K562 (cell line): ENCODE measurements around the gene SLC6A16. TPM values are rescaled to one million over a fixed set of nuclear protein-coding genes. Genes with fewer than 3 reads are reported as not detected.

Experiments
- EGR1 ChIP-seq: fragments of 450-650 bp; conservative IDR thresholded peaks from 2 replicates; pipeline ENCODE4 v1.6.1; 2017; ENCODE audit warnings: mild to moderate bottlenecking
- FOXA3 ChIP-seq, 2 experiments: fragments of 450-650 bp in 1 of 2; sonication (generic) in 1 of 2; formaldehyde crosslinking; IDR thresholded peaks in 1 of 2; conservative IDR thresholded peaks in 1 of 2; 2 replicates each; pipeline versions ENCODE4 v1.4.0 to v1.8.0; 2020 to 2022; ENCODE audit warnings: mild to moderate bottlenecking in 2 of 2, missing genetic modification reagents in 1 of 2
- HMG20A ChIP-seq: fragments of 450-650 bp; formaldehyde crosslinking; conservative IDR thresholded peaks from 2 replicates; pipeline ENCODE4 v1.4.0; 2020; ENCODE audit warnings: mild to moderate bottlenecking, mixed read lengths
- HSF4 ChIP-seq: fragments of 250-450 bp; sonication (Bioruptor Pico); IDR thresholded peaks from 2 replicates; pipeline ENCODE4 v2.1.2; 2022; ENCODE audit warnings: mild to moderate bottlenecking, moderate library complexity, borderline replicate concordance
- MAZ ChIP-seq, 2 experiments: fragments of 450-650 bp in 1 of 2; sonication (generic) in 1 of 2; formaldehyde crosslinking; IDR thresholded peaks in 1 of 2; conservative IDR thresholded peaks in 1 of 2; 2 replicates each; pipeline versions ENCODE4 v1.4.0 to v1.5.0; 2020; ENCODE audit warnings: mild to moderate bottlenecking in 1 of 2, missing genetic modification reagents in 1 of 2
- SETDB1 ChIP-seq: IDR thresholded peaks from one replicate; pipeline ENCODE4 v1.6.1; 2012; ENCODE audit warnings: low read length, control low read depth, inconsistent platforms
- SRSF1 ChIP-seq: fragments of 200-400 bp; formaldehyde crosslinking; IDR thresholded peaks from 2 replicates; pipeline ENCODE4 v1.6.1; 2017; ENCODE audit warnings: mild to moderate bottlenecking, low read depth, low read length, moderate library complexity
- TBP ChIP-seq: optimal IDR thresholded peaks from 2 replicates; pipeline ENCODE3; 2011; ENCODE audit warnings: low read depth, low read length, improper control_type of control experiment
- THAP7 ChIP-seq: fragments of 250-450 bp; sonication (Bioruptor Pico); IDR thresholded peaks from 2 replicates; pipeline ENCODE4 v1.5.0; 2021
- THRA ChIP-seq: fragments of 450-650 bp; IDR thresholded peaks from 2 replicates; pipeline ENCODE4 v1.6.1; 2017; ENCODE audit warnings: mild to moderate bottlenecking, moderate library complexity
- ZBTB33 ChIP-seq: sonication (generic); formaldehyde crosslinking; IDR thresholded peaks from 2 replicates; pipeline ENCODE4 v1.8.1; 2023; ENCODE audit warnings: mild to moderate bottlenecking, missing genetic modification reagents
- ZNF785 ChIP-seq: fragments of 250-450 bp; sonication (Bioruptor Pico); IDR thresholded peaks from 2 replicates; pipeline ENCODE4 v1.4.0; 2020; ENCODE audit warnings: mild to moderate bottlenecking
- polyA plus RNA-seq, 8 experiments: library from polyadenylated mRNA; depleted of rRNA in 4 of 8; stranded (reverse) in 5 of 8; unstranded in 3 of 8; fragments of >200 nt; fragmentation: Nextera tagmentation in 2 of 8; fragmentation: Illumina TruSeq in 1 of 8; extraction: Ambion mirVana in 2 of 8; extraction: Trizol in 1 of 8; gene quantifications; 2 replicates each; pipeline versions ENCODE4 v1.2.1 to v1.2.3, GENCODE V29; 2011 to 2014; ENCODE audit warnings: inconsistent platforms in 1 of 8, missing spikeins in 1 of 8
- total RNA-seq, 7 experiments: library from RNA; depleted of rRNA in 6 of 7; stranded (reverse); fragments of >200 nt in 6 of 7; fragmentation: Illumina TruSeq in 2 of 7; extraction: Trizol in 2 of 7; gene quantifications; 2 replicates each; pipeline versions ENCODE4 v1.2.1 to v1.2.3, GENCODE V29; 2011 to 2021; ENCODE audit warnings: low replicate concordance in 1 of 7
- TF ChIP-seq, protein P1 (sequence below), 2 experiments: fragments of 450-650 bp; formaldehyde crosslinking in 1 of 2; IDR thresholded peaks; 2 replicates each; pipeline versions ENCODE4 v1.4.0 to v1.6.1; 2014 to 2020; ENCODE audit warnings: mild to moderate bottlenecking in 2 of 2, borderline replicate concordance in 1 of 2, low read depth in 1 of 2
- TF ChIP-seq, protein P2 (sequence below): sonication (generic); formaldehyde crosslinking; IDR thresholded peaks from 2 replicates; pipeline ENCODE4 v1.9.0; 2022; ENCODE audit warnings: mild to moderate bottlenecking, missing genetic modification reagents

The SLC6A16 gene
- total and polyA plus RNA-seq, 9 of the 15 experiments (the other 6 are each of a cell fraction or from before 2014, with no cell fraction given) = 0.05 to 0.95 (median 0.36) TPM

GRCh38 chr19:49335071-49335783 lies 10.2 kb upstream of the SLC6A16 start, which contains the start of gene CD37 (continued):
- TF ChIP-seq, protein P1, sequence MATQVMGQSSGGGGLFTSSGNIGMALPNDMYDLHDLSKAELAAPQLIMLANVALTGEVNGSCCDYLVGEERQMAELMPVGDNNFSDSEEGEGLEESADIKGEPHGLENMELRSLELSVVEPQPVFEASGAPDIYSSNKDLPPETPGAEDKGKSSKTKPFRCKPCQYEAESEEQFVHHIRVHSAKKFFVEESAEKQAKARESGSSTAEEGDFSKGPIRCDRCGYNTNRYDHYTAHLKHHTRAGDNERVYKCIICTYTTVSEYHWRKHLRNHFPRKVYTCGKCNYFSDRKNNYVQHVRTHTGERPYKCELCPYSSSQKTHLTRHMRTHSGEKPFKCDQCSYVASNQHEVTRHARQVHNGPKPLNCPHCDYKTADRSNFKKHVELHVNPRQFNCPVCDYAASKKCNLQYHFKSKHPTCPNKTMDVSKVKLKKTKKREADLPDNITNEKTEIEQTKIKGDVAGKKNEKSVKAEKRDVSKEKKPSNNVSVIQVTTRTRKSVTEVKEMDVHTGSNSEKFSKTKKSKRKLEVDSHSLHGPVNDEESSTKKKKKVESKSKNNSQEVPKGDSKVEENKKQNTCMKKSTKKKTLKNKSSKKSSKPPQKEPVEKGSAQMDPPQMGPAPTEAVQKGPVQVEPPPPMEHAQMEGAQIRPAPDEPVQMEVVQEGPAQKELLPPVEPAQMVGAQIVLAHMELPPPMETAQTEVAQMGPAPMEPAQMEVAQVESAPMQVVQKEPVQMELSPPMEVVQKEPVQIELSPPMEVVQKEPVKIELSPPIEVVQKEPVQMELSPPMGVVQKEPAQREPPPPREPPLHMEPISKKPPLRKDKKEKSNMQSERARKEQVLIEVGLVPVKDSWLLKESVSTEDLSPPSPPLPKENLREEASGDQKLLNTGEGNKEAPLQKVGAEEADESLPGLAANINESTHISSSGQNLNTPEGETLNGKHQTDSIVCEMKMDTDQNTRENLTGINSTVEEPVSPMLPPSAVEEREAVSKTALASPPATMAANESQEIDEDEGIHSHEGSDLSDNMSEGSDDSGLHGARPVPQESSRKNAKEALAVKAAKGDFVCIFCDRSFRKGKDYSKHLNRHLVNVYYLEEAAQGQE (IDR thresholded peaks at IDR 0.05; ENCODE audit: borderline replicate concordance) = peak; percentile 62
- TF ChIP-seq, protein P1 (CRISPR knock-in tag; IDR thresholded peaks at IDR 0.05; ENCODE audit: low read depth) = no peak
- TF ChIP-seq ZBTB33 (no peak), THAP7 (no peak), THRA (no peak; the same call in 1 of the 2 replicates), SRSF1 (no peak), HMG20A (CRISPR knock-in tag) (no peak), ZNF785 (CRISPR knock-in tag) (no peak), MAZ (CRISPR knock-in tag; conservative IDR thresholded peaks at IDR 0.05 in 1 of 2, IDR thresholded peaks at IDR 0.05 in 1 of 2) (0 out of 4 replicates have a peak, but pooled peaks of 1 of the 2 experiments have one; percentile 50), SETDB1 (no peak), TBP (peak; percentile 28), HSF4 (no peak), EGR1 (peak; percentile 39; the same call in 1 of the 2 replicates), FOXA3 (CRISPR knock-in tag; conservative IDR thresholded peaks at IDR 0.05 in 1 of 2, IDR thresholded peaks at IDR 0.05 in 1 of 2) (no peak)
- TF ChIP-seq, protein P2, sequence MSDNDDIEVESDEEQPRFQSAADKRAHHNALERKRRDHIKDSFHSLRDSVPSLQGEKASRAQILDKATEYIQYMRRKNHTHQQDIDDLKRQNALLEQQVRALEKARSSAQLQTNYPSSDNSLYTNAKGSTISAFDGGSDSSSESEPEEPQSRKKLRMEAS (CRISPR knock-in tag) = peak; percentile 25; the same call in 1 of the 2 replicates
